ENCODE data around the gene DEDD2.

The DEDD2 gene

GRCh38 chr19:42169486-42170413, 47.7 kb downstream of the DEDD2 start:
- DNase-seq = no peak

- DNase-seq = no peak
Measured at GRCh38 chr19:42168206-42168605, 49.3 kb downstream of the DEDD2 start.

- no peak for DNase-seq
Measured at GRCh38 chr19:42166316-42166715, 51.2 kb downstream of the DEDD2 start.

GRCh38 chr19:42165146-42165545, 52.3 kb downstream of the DEDD2 start:
- no peak for DNase-seq

GRCh38 chr19:42161616-42162263, 55.7 kb downstream of the DEDD2 start:
- no peak for DNase-seq

GRCh38 chr19:42159942-42160341, 57.5 kb downstream of the DEDD2 start:
- no peak for DNase-seq

GRCh38 chr19:42158926-42159325, 58.6 kb downstream of the DEDD2 start:
- no peak for DNase-seq

- no peak for DNase-seq
Measured at GRCh38 chr19:42156571-42156970, 60.9 kb downstream of the DEDD2 start.

- no peak for DNase-seq
Measured at GRCh38 chr19:42155796-42156195, 61.7 kb downstream of the DEDD2 start.

GRCh38 chr19:42154471-42155323, 62.8 kb downstream of the DEDD2 start:
- DNase-seq = no peak

- DNase-seq = no peak
Measured at GRCh38 chr19:42153672-42154433, 63.6 kb downstream of the DEDD2 start.

GRCh38 chr19:42152910-42153671, 64.4 kb downstream of the DEDD2 start:
- no peak for DNase-seq

- no peak for DNase-seq
Measured at GRCh38 chr19:42151782-42152684, 65.4 kb downstream of the DEDD2 start.

GRCh38 chr19:42150911-42151361, 66.5 kb downstream of the DEDD2 start:
- no peak for DNase-seq

- DNase-seq = no peak
Measured at GRCh38 chr19:42150364-42150763, 67.1 kb downstream of the DEDD2 start.

GRCh38 chr19:42149447-42150202, 67.9 kb downstream of the DEDD2 start:
- DNase-seq = no peak
